Measurements from ENCODE around the gene TGFBR2. TPM values are rescaled to one million over a fixed set of nuclear protein-coding genes. Genes with fewer than 3 reads are reported as not detected.

TGFBR2 gene
- total RNA-seq, 1 experiment from 2014 or later, result 103 TPM

GRCh38 chr3:30738605-30739004 lies 132.2 kb downstream of the TGFBR2 start:
- no peaks in the 10 kb centered on the region for H3K4me1 Mint-ChIP-seq (ENCODE audit: insufficient read depth, unreplicated experiment)
- no peaks in the 10 kb centered on the region for H3K9me3 Mint-ChIP-seq (ENCODE audit: unreplicated experiment)
- no peak for DNase-seq (ENCODE audit: unreplicated experiment)
- H3K27ac Mint-ChIP-seq (ENCODE audit: low read depth, unreplicated experiment), result no peak overlapping the region
- BruUV-seq (replicated peaks), result no TSS peak
- TF ChIP-seq CTCF (IDR thresholded peaks at IDR 0.05; ENCODE audit: unreplicated experiment), result no peak
- ChIA-PET POLR2A (no interaction called here), CTCF (interaction anchor here (0.6 kb wide), 1 partner anchor 44 kb away, joined by 4 read pairs; no protein-coding TSS in a partner anchor)
- H3K4me3 Mint-ChIP-seq (ENCODE audit: unreplicated experiment), result no peak overlapping the region
- no peaks in the 10 kb centered on the region for H3K36me3 Mint-ChIP-seq (ENCODE audit: insufficient read depth, unreplicated experiment)
- peaks cover 5% of the 10 kb centered on the region for H3K27me3 Mint-ChIP-seq (ENCODE audit: insufficient read depth, unreplicated experiment)
- intact Hi-C loops (cut with micrococcal nuclease), result no loop called here

- H3K27me3 Mint-ChIP-seq (ENCODE audit: insufficient read depth, unreplicated experiment), result no peaks in the 10 kb centered on the region
- H3K9me3 Mint-ChIP-seq (ENCODE audit: unreplicated experiment), result no peaks in the 10 kb centered on the region
- no peaks in the 10 kb centered on the region for H3K4me1 Mint-ChIP-seq (ENCODE audit: insufficient read depth, unreplicated experiment)
- DNase-seq (ENCODE audit: unreplicated experiment), result no peak
- TF ChIP-seq CTCF (IDR thresholded peaks at IDR 0.05; ENCODE audit: unreplicated experiment), result no peak
- no TSS peak for BruUV-seq (replicated peaks)
- no peak overlapping the region for H3K4me3 Mint-ChIP-seq (ENCODE audit: unreplicated experiment)
- H3K27ac Mint-ChIP-seq (ENCODE audit: low read depth, unreplicated experiment), result no peak overlapping the region
- H3K36me3 Mint-ChIP-seq (ENCODE audit: insufficient read depth, unreplicated experiment), result no peaks in the 10 kb centered on the region
- POLR2A ChIA-PET, result no interaction called here
- CTCF ChIA-PET, result interaction anchor here (0.5 kb wide), 1 partner anchor 1232 kb away, joined by 3 read pairs; no protein-coding TSS in a partner anchor
- intact Hi-C loops (cut with micrococcal nuclease), result no loop called here
These were observed 135.5 kb downstream of the TGFBR2 start for GRCh38 chr3:30741889-30742288.

- Mint-ChIP-seq H3K36me3 (ENCODE audit: insufficient read depth, unreplicated experiment) (no peaks in the 10 kb centered on the region), H3K27ac (ENCODE audit: low read depth, unreplicated experiment) (no peak overlapping the region), H3K27me3 (ENCODE audit: insufficient read depth, unreplicated experiment) (no peaks in the 10 kb centered on the region), H3K4me1 (ENCODE audit: insufficient read depth, unreplicated experiment) (no peaks in the 10 kb centered on the region), H3K4me3 (ENCODE audit: unreplicated experiment) (no peak overlapping the region), H3K9me3 (ENCODE audit: unreplicated experiment) (no peaks in the 10 kb centered on the region)
- POLR2A ChIA-PET, result no interaction called here
- CTCF ChIA-PET, result interaction anchor here (0.6 to 1.3 kb wide), 2 partner anchors 389 to 544 kb away, joined by 3 read pairs; no protein-coding TSS in a partner anchor
- BruUV-seq (replicated peaks), result no TSS peak
- no peak for TF ChIP-seq CTCF (IDR thresholded peaks at IDR 0.05; ENCODE audit: unreplicated experiment)
- intact Hi-C loops (cut with micrococcal nuclease), result no loop called here
- DNase-seq (ENCODE audit: unreplicated experiment), result no peak
These were observed 136.6 kb downstream of the TGFBR2 start for GRCh38 chr3:30742796-30743619.

Measured in MCF 10A (cell line).